HCT116 (cell line): Measurements from ENCODE around the gene SAT1. TPM values are rescaled to one million over a fixed set of nuclear protein-coding genes. Genes with fewer than 3 reads are reported as not detected.

Source experiments
- ATAC-seq: fragments of 200-7000 bp; cut with Tn5 transposase; 2 replicates; pipeline ENCODE4 v1.9.1; 2020; ENCODE audit warnings: mild to moderate bottlenecking, moderate library complexity
- BruUV-seq: library from RNA; stranded (reverse); fragments of 400-500 nt; replicated peaks from 2 replicates; lab custom pipeline; 2021; lab: Mats Ljungman, UMichigan
- CTCF ChIA-PET: fragments of 300-600 bp; sonication (Branson Sonifier 250); formaldehyde crosslinking; loops from one replicate; lab custom pipeline; 2021; ENCODE audit warnings: antibody characterized with exemption; lab: Charles Lee
- POLR2A ChIA-PET: fragments of 300-600, 350-600 bp; sonication (Branson Sonifier 250); formaldehyde crosslinking; loops from one replicate; lab custom pipeline; 2021; ENCODE audit warnings: antibody characterized with exemption; lab: Charles Lee
- RAD21 ChIA-PET, 2 experiments: fragments of 300-600 bp; sonication (Branson Sonifier 250); formaldehyde crosslinking; loops; one replicate each; lab custom pipeline; 2023; ENCODE audit warnings: low total read pairs in 2 of 2; ENCODE audit not compliant: uncharacterized antibody in 2 of 2, unreplicated experiment in 2 of 2, low non-redundant PET in 1 of 2; lab: Charles Lee
- DNase-seq: peaks from one replicate; pipeline ENCODE4 v3.0.0-alpha.2; 2010; ENCODE audit warnings: low read depth, low spot score
- H2AFZ ChIP-seq: fragments of 200-600 bp; shearing (Covaris generic), sonication (generic); 2 replicates; pipeline ENCODE4 v1.6.1; 2017; ENCODE audit warnings: low read depth, mixed run types, mixed read lengths, antibody characterized with exemption, low read length; ENCODE audit not compliant: poor library complexity, severe bottlenecking
- H3K27ac ChIP-seq: 2 replicates; pipeline ENCODE4 v1.5.1; 2012; ENCODE audit warnings: low read depth, low read length
- H3K27me3 ChIP-seq: fragments of 200-600 bp; sonication (generic); 2 replicates; pipeline ENCODE4 v1.6.1; 2016; ENCODE audit warnings: mixed run types, low read length, mixed read lengths; ENCODE audit not compliant: insufficient read depth
- H3K36me3 ChIP-seq, 2 experiments: fragments of 200-500 bp in 1 of 2; fragments of 200-600 bp in 1 of 2; sonication (Bioruptor generic) in 1 of 2; sonication (generic) in 1 of 2; 2 replicates each; pipeline versions ENCODE4 v1.5.1 to v1.6.1; 2014 to 2016; ENCODE audit warnings: low read length in 2 of 2, inconsistent platforms in 1 of 2, mixed read lengths in 1 of 2, mixed run types in 1 of 2; ENCODE audit not compliant: insufficient read depth in 2 of 2, control insufficient read depth in 1 of 2
- H3K4me1 ChIP-seq, 2 experiments: fragments of 200-600 bp in 1 of 2; sonication (generic) in 1 of 2; 2 replicates each; pipeline versions ENCODE4 v1.5.1 to v1.6.1; 2012 to 2017; ENCODE audit warnings: low read length in 2 of 2, inconsistent platforms in 1 of 2, mild to moderate bottlenecking in 1 of 2, mixed read lengths in 1 of 2, mixed run types in 1 of 2, moderate library complexity in 1 of 2; ENCODE audit not compliant: insufficient read depth in 2 of 2, control insufficient read depth in 1 of 2
- H3K4me2 ChIP-seq: fragments of 200-600 bp; sonication (generic); 2 replicates; pipeline ENCODE4 v1.6.1; 2017; ENCODE audit warnings: mixed run types, low read length, mixed read lengths
- H3K4me3 ChIP-seq, 2 experiments: fragments of 200-600 bp in 1 of 2; sonication (generic) in 1 of 2; replicated peaks in 1 of 2; 2 replicates each; pipeline ENCODE4 v1.5.1; 2011 to 2016; ENCODE audit warnings: low read length in 2 of 2, control low read depth in 1 of 2, low read depth in 1 of 2, mild to moderate bottlenecking in 1 of 2, mixed read lengths in 1 of 2, mixed run types in 1 of 2
- H3K79me2 ChIP-seq: fragments of 200-600 bp; sonication (generic); 2 replicates; pipeline ENCODE4 v1.6.1; 2017; ENCODE audit warnings: mild to moderate bottlenecking, mixed run types, low read length, moderate library complexity, mixed read lengths; ENCODE audit not compliant: insufficient read depth
- H3K9ac ChIP-seq: fragments of 200-600 bp; sonication (generic); 2 replicates; pipeline ENCODE4 v1.6.1; 2016; ENCODE audit warnings: low read length, mixed read lengths
- H3K9me2 ChIP-seq: fragments of 200-600 bp; sonication (generic), shearing (Covaris generic); 2 replicates; pipeline ENCODE4 v1.6.1; 2017; ENCODE audit warnings: mixed run types, mild to moderate bottlenecking, moderate library complexity; ENCODE audit not compliant: insufficient read depth
- H3K9me3 ChIP-seq, 2 experiments: fragments of 200-500 bp in 1 of 2; fragments of 200-600 bp in 1 of 2; sonication (Bioruptor generic) in 1 of 2; sonication (generic) in 1 of 2; 2 replicates each; pipeline ENCODE4 v1.6.1; 2014 to 2017; ENCODE audit warnings: low read length in 2 of 2, mixed read lengths in 2 of 2, inconsistent platforms in 1 of 2, low read depth in 1 of 2, mild to moderate bottlenecking in 1 of 2, mixed run types in 1 of 2, moderate library complexity in 1 of 2; ENCODE audit not compliant: control insufficient read depth in 1 of 2, insufficient read depth in 1 of 2
- H4K20me1 ChIP-seq: fragments of 200-600 bp; sonication (generic), shearing (Covaris generic); 2 replicates; pipeline ENCODE4 v1.6.1; 2017; ENCODE audit warnings: mixed run types, mild to moderate bottlenecking, moderate library complexity; ENCODE audit not compliant: insufficient read depth
- ATF3 ChIP-seq: IDR thresholded peaks from 2 replicates; pipeline ENCODE4 v1.6.1; 2012
- CEBPB ChIP-seq: IDR thresholded peaks from 2 replicates; pipeline ENCODE4 v1.6.1; 2012; ENCODE audit warnings: low read depth
- CTCF ChIP-seq, 3 experiments: fragments of 200-600 bp in 1 of 3; sonication (generic) in 1 of 3; IDR thresholded peaks in 2 of 3; conservative IDR thresholded peaks in 1 of 3; 2 replicates each; pipeline ENCODE4 v1.5.1; 2012 to 2017; ENCODE audit warnings: low read depth in 2 of 3, low read length in 2 of 3, antibody characterized with exemption in 1 of 3, borderline replicate concordance in 1 of 3, control low read depth in 1 of 3, mild to moderate bottlenecking in 1 of 3, mixed read lengths in 1 of 3, mixed run types in 1 of 3, moderate library complexity in 1 of 3; ENCODE audit not compliant: insufficient read depth in 1 of 3
- EGR1 ChIP-seq: IDR thresholded peaks from 2 replicates; pipeline ENCODE4 v1.6.1; 2012; ENCODE audit warnings: low read depth
- EZH2 ChIP-seq: fragments of 200-600 bp; sonication (generic); IDR thresholded peaks from 2 replicates; pipeline ENCODE4 v1.6.1; 2017; ENCODE audit warnings: antibody characterized with exemption, mixed run types
- FOSL1 ChIP-seq: IDR thresholded peaks from 2 replicates; pipeline ENCODE4 v1.6.1; 2012; ENCODE audit warnings: low read depth
- JUND ChIP-seq: IDR thresholded peaks from 2 replicates; pipeline ENCODE4 v1.6.1; 2012
- POLR2A ChIP-seq: IDR thresholded peaks from 2 replicates; pipeline ENCODE4 v1.7.0; 2011; ENCODE audit warnings: borderline replicate concordance; ENCODE audit not compliant: insufficient read depth, insufficient read length; ENCODE audit errors: extremely low read depth
- RAD21 ChIP-seq: IDR thresholded peaks from 2 replicates; pipeline ENCODE4 v1.6.1; 2012; ENCODE audit warnings: low read depth, mild to moderate bottlenecking
- REST ChIP-seq: IDR thresholded peaks from 2 replicates; pipeline ENCODE4 v1.6.1; 2012; ENCODE audit warnings: low read depth
- SIN3A ChIP-seq: IDR thresholded peaks from 2 replicates; pipeline ENCODE4 v1.6.1; 2012; ENCODE audit warnings: low read depth
- SRF ChIP-seq: IDR thresholded peaks from 2 replicates; pipeline ENCODE4 v1.6.1; 2012; ENCODE audit warnings: low read depth
- TCF7L2 ChIP-seq: IDR thresholded peaks from 2 replicates; pipeline ENCODE4 v1.7.0; 2011; ENCODE audit warnings: borderline replicate concordance, inconsistent platforms; ENCODE audit not compliant: insufficient read depth, insufficient read length; ENCODE audit errors: extremely low read depth
- YY1 ChIP-seq: IDR thresholded peaks from 2 replicates; pipeline ENCODE4 v1.6.1; 2011; ENCODE audit warnings: low read length, low read depth, moderate library complexity, mild to moderate bottlenecking; ENCODE audit not compliant: insufficient replicate concordance; ENCODE audit errors: extremely low read depth
- ZFX ChIP-seq: fragments of 450-650 bp; IDR thresholded peaks from 2 replicates; pipeline ENCODE4 v1.6.1; 2017
- intact Hi-C: fragments of 100-400 bp; cut with micrococcal nuclease; formaldehyde crosslinking; loops from 2 replicates; pipeline ENCODE4 v1.10.0; 2022
- total RNA-seq: library from RNA; stranded (reverse); gene quantifications from one replicate; pipeline ENCODE4 v1.2.1, GENCODE V29; 2021; ENCODE audit not compliant: unreplicated experiment

Gene SAT1
- total RNA-seq, 1 experiment from 2014 or later, result 821 TPM

DNA sequence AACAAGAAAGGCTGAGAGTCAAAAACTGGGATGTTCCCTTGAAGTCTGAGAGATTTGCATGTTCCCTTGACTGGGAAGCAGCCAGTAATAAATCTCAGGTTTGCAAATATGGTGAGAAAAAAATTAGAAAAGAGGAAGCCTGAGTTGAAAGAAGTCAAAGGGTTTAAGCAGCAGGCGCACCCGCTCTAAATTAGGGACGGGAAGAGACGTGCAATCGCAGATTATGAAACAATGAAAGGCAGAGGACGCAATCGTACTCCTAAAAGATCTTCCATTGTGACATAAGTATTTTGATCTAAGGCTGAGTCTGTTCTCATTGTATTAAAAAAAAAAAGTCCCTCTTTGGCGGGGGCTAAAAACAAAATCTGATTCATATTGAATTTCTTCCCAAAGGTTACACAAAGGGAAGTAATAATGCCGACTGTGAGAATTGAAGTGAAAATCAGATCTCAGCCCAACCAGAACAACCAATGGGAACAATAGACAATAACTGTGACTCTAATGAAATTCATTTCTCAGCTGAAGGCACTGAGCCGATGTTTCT is 28.2 kb downstream of the SAT1 start:
- no peaks in the 10 kb centered on the region for H3K27me3 ChIP-seq
- peaks cover 24 to 25% of the 10 kb centered on the region in 2 experiments for H3K4me1 ChIP-seq
- intact Hi-C loops, result no loop called here
- no peaks in the 10 kb centered on the region for H4K20me1 ChIP-seq
- H3K79me2 ChIP-seq, result no peaks in the 10 kb centered on the region
- no peak overlapping the region for H3K9ac ChIP-seq
- H3K27ac ChIP-seq, result no peak overlapping the region
- ChIA-PET RAD21 (no interaction called here), POLR2A (no interaction called here), CTCF (no interaction called here)
- H2AFZ ChIP-seq, result no peak overlapping the region
- ATAC-seq, result no peak
- H3K36me3 ChIP-seq, result no peaks in the 10 kb centered on the region
- no peaks in the 10 kb centered on the region for H3K9me3 ChIP-seq
- no peak for TF ChIP-seq TCF7L2
- no peak for TF ChIP-seq SIN3A
- no peak for TF ChIP-seq EGR1
- no peak for TF ChIP-seq JUND
- no peak for TF ChIP-seq YY1
- no peak for TF ChIP-seq POLR2A
- no peak for TF ChIP-seq CTCF (IDR thresholded peaks at IDR 0.05 in 2 of 3, conservative IDR thresholded peaks at IDR 0.05 in 1 of 3; ENCODE audit: borderline replicate concordance in 1 of 3, insufficient read depth in 1 of 3, low read depth in 2 of 3, low read length in 2 of 3)
- no peak for TF ChIP-seq RAD21
- no peak for TF ChIP-seq CEBPB
- no peak for TF ChIP-seq SRF
- no peak for TF ChIP-seq REST
- TF ChIP-seq ATF3, result no peak
- TF ChIP-seq FOSL1, result no peak
- TF ChIP-seq ZFX, result no peak
- no peak for TF ChIP-seq EZH2
- TF ChIP-seq, all 23 proteins: peak for 0
- DNase-seq, result no peak
- Histone ChIP-seq H3K4me3 (no peak overlapping the region), H3K4me2 (no peak overlapping the region), H3K9me2 (no peaks in the 10 kb centered on the region)
- BruUV-seq, result no TSS peak
